Measurements from ENCODE around the gene IFI27L1.

DNA sequence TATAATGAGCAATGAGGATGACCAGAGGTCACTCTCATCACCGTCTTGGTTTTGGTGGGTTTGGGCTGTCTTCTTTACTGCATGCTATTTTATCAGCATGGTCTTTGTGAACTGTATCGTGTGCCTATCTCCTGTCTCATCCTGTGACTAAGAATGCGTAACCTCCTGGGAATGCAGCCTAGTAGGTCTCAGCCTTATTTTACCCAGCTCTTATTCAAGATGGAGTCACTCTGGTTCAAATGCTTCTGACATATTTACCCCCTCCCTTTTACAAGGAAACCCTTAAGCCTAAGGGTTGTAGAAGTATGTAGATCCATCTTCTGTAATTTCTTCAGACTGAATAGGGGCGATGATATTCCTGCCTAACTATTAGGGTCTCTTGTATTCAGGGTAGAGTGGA lies 8.4 kb downstream of the IFI27L1 start:
- TF ChIP-seq POLR2AphosphoS5 (IDR thresholded peaks at IDR 0.05; ENCODE audit: low read depth) = no peak
- TF ChIP-seq EZH2phosphoT487 (IDR thresholded peaks at IDR 0.05; ENCODE audit: unreplicated experiment) = no peak
- no peak for TF ChIP-seq CTCF (conservative IDR thresholded peaks at IDR 0.05; ENCODE audit: low read depth in 2 of 2)
- no peak for TF ChIP-seq JUNB (IDR thresholded peaks at IDR 0.05; ENCODE audit: unreplicated experiment)
- TF ChIP-seq, protein P1, sequence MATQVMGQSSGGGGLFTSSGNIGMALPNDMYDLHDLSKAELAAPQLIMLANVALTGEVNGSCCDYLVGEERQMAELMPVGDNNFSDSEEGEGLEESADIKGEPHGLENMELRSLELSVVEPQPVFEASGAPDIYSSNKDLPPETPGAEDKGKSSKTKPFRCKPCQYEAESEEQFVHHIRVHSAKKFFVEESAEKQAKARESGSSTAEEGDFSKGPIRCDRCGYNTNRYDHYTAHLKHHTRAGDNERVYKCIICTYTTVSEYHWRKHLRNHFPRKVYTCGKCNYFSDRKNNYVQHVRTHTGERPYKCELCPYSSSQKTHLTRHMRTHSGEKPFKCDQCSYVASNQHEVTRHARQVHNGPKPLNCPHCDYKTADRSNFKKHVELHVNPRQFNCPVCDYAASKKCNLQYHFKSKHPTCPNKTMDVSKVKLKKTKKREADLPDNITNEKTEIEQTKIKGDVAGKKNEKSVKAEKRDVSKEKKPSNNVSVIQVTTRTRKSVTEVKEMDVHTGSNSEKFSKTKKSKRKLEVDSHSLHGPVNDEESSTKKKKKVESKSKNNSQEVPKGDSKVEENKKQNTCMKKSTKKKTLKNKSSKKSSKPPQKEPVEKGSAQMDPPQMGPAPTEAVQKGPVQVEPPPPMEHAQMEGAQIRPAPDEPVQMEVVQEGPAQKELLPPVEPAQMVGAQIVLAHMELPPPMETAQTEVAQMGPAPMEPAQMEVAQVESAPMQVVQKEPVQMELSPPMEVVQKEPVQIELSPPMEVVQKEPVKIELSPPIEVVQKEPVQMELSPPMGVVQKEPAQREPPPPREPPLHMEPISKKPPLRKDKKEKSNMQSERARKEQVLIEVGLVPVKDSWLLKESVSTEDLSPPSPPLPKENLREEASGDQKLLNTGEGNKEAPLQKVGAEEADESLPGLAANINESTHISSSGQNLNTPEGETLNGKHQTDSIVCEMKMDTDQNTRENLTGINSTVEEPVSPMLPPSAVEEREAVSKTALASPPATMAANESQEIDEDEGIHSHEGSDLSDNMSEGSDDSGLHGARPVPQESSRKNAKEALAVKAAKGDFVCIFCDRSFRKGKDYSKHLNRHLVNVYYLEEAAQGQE (IDR thresholded peaks at IDR 0.05; ENCODE audit: unreplicated experiment) = no peak
- no peak for TF ChIP-seq EZH2 (IDR thresholded peaks at IDR 0.05; ENCODE audit: low read depth, unreplicated experiment)
- no peak for TF ChIP-seq ETS1 (IDR thresholded peaks at IDR 0.05)

All from GM23338 (cell line).